ENCODE results near the gene HDAC4.

HDAC4 gene

GRCh38 chr2:239167011-239167673 lies 233.7 kb downstream of the HDAC4 start:
- H3K27me3 ChIP-seq (ENCODE audit: control insufficient read depth in 1 of 2, insufficient read depth in 2 of 2, low read length in 2 of 2) = no peaks in the 10 kb centered on the region
- no peaks in the 10 kb centered on the region for H3K4me1 ChIP-seq (ENCODE audit: control insufficient read depth in 1 of 2, insufficient read depth in 2 of 2, low read length in 2 of 2)
- peaks cover 10 to 30% of the 10 kb centered on the region in 2 donors for H3K36me3 ChIP-seq (ENCODE audit: control insufficient read depth in 1 of 2, insufficient read depth in 2 of 2, low read length in 2 of 2)
- no peak overlapping the region for H3K27ac ChIP-seq (ENCODE audit: low read depth, low read length)
- no peak overlapping the region for H3K4me3 ChIP-seq (ENCODE audit: low read depth in 1 of 2, low read length in 2 of 2)
- peaks cover 5 to 10% of the 10 kb centered on the region in 2 donors for H3K9me3 ChIP-seq (ENCODE audit: control insufficient read depth in 1 of 2, low read length in 2 of 2)
- no peak overlapping the region for H3K9ac ChIP-seq (ENCODE audit: low read depth in 1 of 2, low read length in 2 of 2)

GRCh38 chr2:239166201-239166834 lies 234.5 kb downstream of the HDAC4 start:
- Histone ChIP-seq H3K27me3 (ENCODE audit: control insufficient read depth in 1 of 2, insufficient read depth in 2 of 2, low read length in 2 of 2) (no peaks in the 10 kb centered on the region), H3K9me3 (ENCODE audit: control insufficient read depth in 1 of 2, low read length in 2 of 2) (peaks cover 2 to 3% of the 10 kb centered on the region in 2 donors), H3K4me3 (ENCODE audit: low read depth in 1 of 2, low read length in 2 of 2) (no peak overlapping the region), H3K36me3 (ENCODE audit: control insufficient read depth in 1 of 2, insufficient read depth in 2 of 2, low read length in 2 of 2) (peaks cover 8 to 30% of the 10 kb centered on the region in 2 donors), H3K9ac (ENCODE audit: low read depth in 1 of 2, low read length in 2 of 2) (no peak overlapping the region), H3K27ac (ENCODE audit: low read depth, low read length) (no peak overlapping the region), H3K4me1 (ENCODE audit: control insufficient read depth in 1 of 2, insufficient read depth in 2 of 2, low read length in 2 of 2) (no peaks in the 10 kb centered on the region)

GRCh38 chr2:239165206-239165831 lies 235.5 kb downstream of the HDAC4 start:
- peaks cover 9 to 36% of the 10 kb centered on the region in 2 donors for H3K36me3 ChIP-seq (ENCODE audit: control insufficient read depth in 1 of 2, insufficient read depth in 2 of 2, low read length in 2 of 2)

GRCh38 chr2:239164335-239164871 lies 236.4 kb downstream of the HDAC4 start:
- Histone ChIP-seq H3K4me3 (ENCODE audit: low read depth in 1 of 2, low read length in 2 of 2) (no peak overlapping the region), H3K27ac (ENCODE audit: low read depth, low read length) (no peak overlapping the region), H3K27me3 (ENCODE audit: control insufficient read depth in 1 of 2, insufficient read depth in 2 of 2, low read length in 2 of 2) (no peaks in the 10 kb centered on the region), H3K4me1 (ENCODE audit: control insufficient read depth in 1 of 2, insufficient read depth in 2 of 2, low read length in 2 of 2) (no peaks in the 10 kb centered on the region), H3K9me3 (ENCODE audit: control insufficient read depth in 1 of 2, low read length in 2 of 2) (no peaks in the 10 kb centered on the region), H3K9ac (ENCODE audit: low read depth in 1 of 2, low read length in 2 of 2) (no peak overlapping the region), H3K36me3 (ENCODE audit: control insufficient read depth in 1 of 2, insufficient read depth in 2 of 2, low read length in 2 of 2) (peaks cover 9 to 36% of the 10 kb centered on the region in 2 donors)

More at GRCh38 chr2:239165206-239165831, 235.5 kb downstream of the HDAC4 start:
- no peaks in the 10 kb centered on the region for H3K9me3 ChIP-seq (ENCODE audit: control insufficient read depth in 1 of 2, low read length in 2 of 2)
- no peak overlapping the region for H3K4me3 ChIP-seq (ENCODE audit: low read depth in 1 of 2, low read length in 2 of 2)
- H3K9ac ChIP-seq (ENCODE audit: low read depth in 1 of 2, low read length in 2 of 2) = no peak overlapping the region
- no peak overlapping the region for H3K27ac ChIP-seq (ENCODE audit: low read depth, low read length)
- H3K4me1 ChIP-seq (ENCODE audit: control insufficient read depth in 1 of 2, insufficient read depth in 2 of 2, low read length in 2 of 2) = no peaks in the 10 kb centered on the region
- H3K27me3 ChIP-seq (ENCODE audit: control insufficient read depth in 1 of 2, insufficient read depth in 2 of 2, low read length in 2 of 2) = no peaks in the 10 kb centered on the region

GRCh38 chr2:239163688-239164334 lies 237.0 kb downstream of the HDAC4 start:
- H3K36me3 ChIP-seq (ENCODE audit: control insufficient read depth in 1 of 2, insufficient read depth in 2 of 2, low read length in 2 of 2) = peaks cover 9 to 32% of the 10 kb centered on the region in 2 donors
- no peak overlapping the region for H3K27ac ChIP-seq (ENCODE audit: low read depth, low read length)
- no peaks in the 10 kb centered on the region for H3K9me3 ChIP-seq (ENCODE audit: control insufficient read depth in 1 of 2, low read length in 2 of 2)
- no peak overlapping the region for H3K9ac ChIP-seq (ENCODE audit: low read depth in 1 of 2, low read length in 2 of 2)
- H3K27me3 ChIP-seq (ENCODE audit: control insufficient read depth in 1 of 2, insufficient read depth in 2 of 2, low read length in 2 of 2) = no peaks in the 10 kb centered on the region
- no peaks in the 10 kb centered on the region for H3K4me1 ChIP-seq (ENCODE audit: control insufficient read depth in 1 of 2, insufficient read depth in 2 of 2, low read length in 2 of 2)
- H3K4me3 ChIP-seq (ENCODE audit: low read depth in 1 of 2, low read length in 2 of 2) = no peak overlapping the region

- Histone ChIP-seq H3K27ac (ENCODE audit: low read depth, low read length) (no peak overlapping the region), H3K36me3 (ENCODE audit: control insufficient read depth in 1 of 2, insufficient read depth in 2 of 2, low read length in 2 of 2) (peaks cover 9 to 32% of the 10 kb centered on the region in 2 donors), H3K27me3 (ENCODE audit: control insufficient read depth in 1 of 2, insufficient read depth in 2 of 2, low read length in 2 of 2) (no peaks in the 10 kb centered on the region), H3K4me3 (ENCODE audit: low read depth in 1 of 2, low read length in 2 of 2) (no peak overlapping the region), H3K9ac (ENCODE audit: low read depth in 1 of 2, low read length in 2 of 2) (no peak overlapping the region), H3K9me3 (ENCODE audit: control insufficient read depth in 1 of 2, low read length in 2 of 2) (no peaks in the 10 kb centered on the region), H3K4me1 (ENCODE audit: control insufficient read depth in 1 of 2, insufficient read depth in 2 of 2, low read length in 2 of 2) (no peaks in the 10 kb centered on the region)
These were observed 237.7 kb downstream of the HDAC4 start for GRCh38 chr2:239162976-239163687.

GRCh38 chr2:239162141-239162821 lies 238.5 kb downstream of the HDAC4 start:
- H3K36me3 ChIP-seq (ENCODE audit: control insufficient read depth in 1 of 2, insufficient read depth in 2 of 2, low read length in 2 of 2) = peaks cover 9 to 32% of the 10 kb centered on the region in 2 donors
- H3K4me1 ChIP-seq (ENCODE audit: control insufficient read depth in 1 of 2, insufficient read depth in 2 of 2, low read length in 2 of 2) = no peaks in the 10 kb centered on the region
- H3K27me3 ChIP-seq (ENCODE audit: control insufficient read depth in 1 of 2, insufficient read depth in 2 of 2, low read length in 2 of 2) = no peaks in the 10 kb centered on the region
- H3K4me3 ChIP-seq (ENCODE audit: low read depth in 1 of 2, low read length in 2 of 2) = no peak overlapping the region
- no peak overlapping the region for H3K27ac ChIP-seq (ENCODE audit: low read depth, low read length)
- H3K9me3 ChIP-seq (ENCODE audit: control insufficient read depth in 1 of 2, low read length in 2 of 2) = no peaks in the 10 kb centered on the region
- H3K9ac ChIP-seq (ENCODE audit: low read depth in 1 of 2, low read length in 2 of 2) = no peak overlapping the region

GRCh38 chr2:239161711-239162140 lies 239.1 kb downstream of the HDAC4 start:
- Histone ChIP-seq H3K36me3 (ENCODE audit: control insufficient read depth in 1 of 2, insufficient read depth in 2 of 2, low read length in 2 of 2) (peaks cover 9 to 28% of the 10 kb centered on the region in 2 donors), H3K9me3 (ENCODE audit: control insufficient read depth in 1 of 2, low read length in 2 of 2) (no peaks in the 10 kb centered on the region), H3K4me1 (ENCODE audit: control insufficient read depth in 1 of 2, insufficient read depth in 2 of 2, low read length in 2 of 2) (no peaks in the 10 kb centered on the region), H3K4me3 (ENCODE audit: low read depth in 1 of 2, low read length in 2 of 2) (no peak overlapping the region), H3K27me3 (ENCODE audit: control insufficient read depth in 1 of 2, insufficient read depth in 2 of 2, low read length in 2 of 2) (no peaks in the 10 kb centered on the region), H3K27ac (ENCODE audit: low read depth, low read length) (no peak overlapping the region), H3K9ac (ENCODE audit: low read depth in 1 of 2, low read length in 2 of 2) (no peak overlapping the region)
